Right atrium auricular region (tissue), 2 donors: ENCODE results near the gene ARHGEF7. TPM values are rescaled to one million over a fixed set of nuclear protein-coding genes. Genes with fewer than 3 reads are reported as not detected.

Experiments used
- DNase-seq: peaks from one replicate; pipeline ENCODE4 v3.0.0-alpha.2; 2019; ENCODE audit warnings: low spot score
- H3K27ac ChIP-seq, 2 donors: fragments of 200-600 bp; sonication (generic); 1 replicate in 1 of 2; 2 replicates in 1 of 2; pipeline ENCODE4 v1.5.1; 2016 to 2019
- H3K27me3 ChIP-seq, 2 donors: fragments of 200-600 bp; sonication (generic); one replicate each; pipeline versions ENCODE4 v1.5.1 to v1.6.0; 2017 to 2019
- H3K36me3 ChIP-seq: fragments of 200-600 bp; sonication (generic); one replicate; pipeline ENCODE4 v1.5.1; 2016
- H3K4me1 ChIP-seq, 2 donors: fragments of 200-600 bp; sonication (generic); one replicate each; pipeline versions ENCODE4 v1.5.1 to v1.6.0; 2017 to 2019
- H3K4me3 ChIP-seq, 2 donors: fragments of 200-600 bp; sonication (generic); 1 replicate in 1 of 2; 2 replicates in 1 of 2; pipeline ENCODE4 v1.5.1; 2017 to 2019; ENCODE audit warnings: mild to moderate bottlenecking in 1 of 2, moderate library complexity in 1 of 2
- H3K9me3 ChIP-seq, 2 donors: fragments of 200-600 bp; sonication (generic); one replicate each; pipeline ENCODE4 v1.5.1; 2019
- CTCF ChIP-seq, 2 donors: fragments of 200-600 bp; sonication (generic); IDR thresholded peaks; one replicate each; pipeline ENCODE4 v1.5.1; 2019; ENCODE audit warnings: antibody characterized with exemption in 2 of 2
- total RNA-seq, 2 donors: library from RNA; depleted of rRNA; stranded (reverse); fragments of >200 nt; gene quantifications; one replicate each; pipeline ENCODE4 v1.1.0, GENCODE V29; 2016

Gene ARHGEF7
- total RNA-seq, 2 donors from 2014 or later: 27.8 to 36.9 TPM

DNA sequence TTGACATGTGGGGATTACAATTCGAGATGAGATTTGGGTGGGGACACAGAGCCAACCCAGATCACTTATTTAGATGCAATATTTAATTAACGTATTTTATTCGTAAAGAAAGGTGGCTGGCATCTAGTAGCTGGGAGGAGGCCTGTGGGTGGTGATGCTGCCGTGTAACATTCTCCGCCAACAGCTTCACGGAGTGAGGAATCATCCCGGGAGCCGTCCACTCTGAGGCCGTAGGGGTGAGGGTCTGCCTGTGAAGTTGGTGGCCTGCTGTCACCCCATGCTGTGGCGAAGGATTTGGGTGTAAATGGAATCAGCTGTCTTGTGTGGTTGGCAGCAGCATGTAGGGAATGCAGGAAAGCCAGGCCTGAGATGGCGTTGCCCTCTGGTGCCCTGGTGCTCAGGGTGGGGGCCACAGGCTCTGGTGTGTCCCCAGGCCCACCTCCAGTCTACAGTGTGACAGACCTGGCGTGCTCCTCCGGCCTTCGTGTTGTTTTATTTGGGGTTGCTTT lies 202.0 kb downstream of the ARHGEF7 start:
- H3K27me3 ChIP-seq: no peaks in the 10 kb centered on the region
- peaks cover 4% of the 10 kb centered on the region for H3K36me3 ChIP-seq
- DNase-seq: no peak
- H3K9me3 ChIP-seq: peaks cover 0 to 6% of the 10 kb centered on the region in 2 donors
- no peaks in the 10 kb centered on the region for H3K4me1 ChIP-seq
- H3K4me3 ChIP-seq: no peak overlapping the region
- no peak for TF ChIP-seq CTCF (IDR thresholded peaks at IDR 0.05)
- H3K27ac ChIP-seq: no peak overlapping the region

DNA sequence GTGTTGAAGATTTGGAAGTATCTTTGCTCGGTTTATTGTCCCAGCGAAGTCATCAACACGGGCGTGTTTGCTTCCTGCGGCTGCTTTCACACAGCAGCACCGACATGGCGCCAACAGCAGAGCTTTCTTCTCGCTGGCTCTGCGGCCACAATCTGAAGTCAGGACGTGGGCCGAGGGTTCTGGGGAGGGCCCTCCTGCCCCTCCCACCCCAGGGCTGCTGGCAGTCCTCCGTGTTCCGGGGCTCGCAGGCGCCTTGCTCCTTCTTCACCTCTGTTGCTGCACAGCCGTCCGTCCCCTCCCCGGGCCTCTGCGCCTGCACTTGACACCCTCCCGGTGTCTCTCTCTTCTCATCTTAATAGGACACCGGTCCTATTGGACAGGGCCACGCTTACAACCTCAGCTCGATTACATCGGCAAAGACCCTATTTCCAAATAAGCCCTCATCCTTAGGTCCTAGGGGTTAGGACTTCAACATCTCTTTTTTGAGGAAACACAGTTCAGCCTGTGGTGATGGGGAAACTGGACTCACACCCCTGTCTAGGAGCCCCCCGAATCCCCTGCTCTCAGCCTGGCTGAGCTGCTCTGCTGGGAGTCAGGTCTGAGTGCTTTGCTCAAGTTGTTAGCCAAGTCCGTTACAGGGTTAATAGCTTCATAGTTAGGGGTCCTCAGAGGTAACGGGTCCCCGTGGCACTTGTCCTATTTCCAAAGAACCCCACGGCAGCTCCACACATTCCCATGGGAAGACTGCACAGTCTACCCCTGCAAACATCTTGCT lies 202.6 kb downstream of the ARHGEF7 start:
- no peak overlapping the region for H3K27ac ChIP-seq
- no peaks in the 10 kb centered on the region for H3K4me1 ChIP-seq
- H3K4me3 ChIP-seq: no peak overlapping the region
- DNase-seq: no peak
- peaks cover 0 to 3% of the 10 kb centered on the region in 2 donors for H3K9me3 ChIP-seq
- no peak for TF ChIP-seq CTCF (IDR thresholded peaks at IDR 0.05)
- peaks cover 4% of the 10 kb centered on the region for H3K36me3 ChIP-seq
- H3K27me3 ChIP-seq: no peaks in the 10 kb centered on the region

GRCh38 chr13:111318386-111318785 lies 203.3 kb downstream of the ARHGEF7 start:
- DNase-seq: no peak
- Histone ChIP-seq H3K27me3 (no peaks in the 10 kb centered on the region), H3K36me3 (peaks cover 4% of the 10 kb centered on the region), H3K4me1 (no peaks in the 10 kb centered on the region), H3K4me3 (no peak overlapping the region), H3K9me3 (no peaks in the 10 kb centered on the region), H3K27ac (no peak overlapping the region)
- no peak for TF ChIP-seq CTCF (IDR thresholded peaks at IDR 0.05)

GRCh38 chr13:111319521-111319920 lies 204.4 kb downstream of the ARHGEF7 start:
- Histone ChIP-seq H3K36me3 (peaks cover 4% of the 10 kb centered on the region), H3K4me3 (no peak overlapping the region), H3K27me3 (no peaks in the 10 kb centered on the region), H3K4me1 (no peaks in the 10 kb centered on the region), H3K27ac (no peak overlapping the region), H3K9me3 (no peaks in the 10 kb centered on the region)
- no peak for DNase-seq
- TF ChIP-seq CTCF (IDR thresholded peaks at IDR 0.05): no peak

- H3K27me3 ChIP-seq: no peaks in the 10 kb centered on the region
Measured at GRCh38 chr13:111319998-111320911, 205.1 kb downstream of the ARHGEF7 start, which contains the start of gene TEX29. TSS of gene TEX29 (plus strand) at chr13:111320642. CDS start at chr13:111320891, 249 bp downstream.

More at GRCh38 chr13:111319998-111320911, 205.1 kb downstream of the ARHGEF7 start, which contains the start of gene TEX29:
- DNase-seq: no peak
- TF ChIP-seq CTCF (IDR thresholded peaks at IDR 0.05): no peak
- peaks cover 4% of the 10 kb centered on the region for H3K36me3 ChIP-seq
- H3K27ac ChIP-seq: no peak within 1 kb of the TSS
- no peaks in the 10 kb centered on the region for H3K9me3 ChIP-seq
- no peak within 1 kb of the TSS for H3K4me3 ChIP-seq
- no peaks in the 10 kb centered on the region for H3K4me1 ChIP-seq
